ENCODE measurements around the gene THRB.

DNA sequence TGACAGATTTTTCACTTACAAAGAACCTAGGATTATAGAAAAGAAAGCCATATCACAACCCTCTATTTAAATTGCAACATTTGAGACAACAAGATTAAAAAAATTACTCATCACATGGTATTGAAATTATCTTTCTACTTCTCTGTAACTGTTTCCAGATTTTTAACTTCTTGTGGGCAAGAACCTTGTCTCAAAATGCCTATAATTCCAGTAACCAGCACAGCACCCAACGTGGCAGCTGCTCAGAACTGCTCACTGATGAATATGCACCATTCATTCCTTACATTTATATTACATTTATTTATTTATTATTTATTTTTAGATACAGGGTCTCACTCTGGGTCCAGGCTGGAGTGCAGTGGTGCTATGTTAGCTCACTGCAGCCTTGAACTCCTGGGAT, 216.1 kb downstream of the THRB start:
- TF ChIP-seq POLR2A (IDR thresholded peaks at IDR 0.05) (no peak), CTCF (IDR thresholded peaks at IDR 0.05) (no peak), POLR2AphosphoS5 (IDR thresholded peaks at IDR 0.05) (no peak)
